GM18499 (cell line): ENCODE data around the gene LYL1.

Experiments used
- ATAC-seq: cut with Tn5 transposase; IDR thresholded peaks from one replicate; pipeline ENCODE4 v1.9.1; 2021; ENCODE audit warnings: moderate number of reproducible peaks; ENCODE audit not compliant: insufficient read depth, unreplicated experiment

The LYL1 gene

GRCh38 chr19:13110099-13110610 lies 7.5 kb upstream of the LYL1 start:
- ATAC-seq: no peak

- ATAC-seq: no peak
These were observed 6.9 kb upstream of the LYL1 start for GRCh38 chr19:13109361-13110098.

GRCh38 chr19:13104848-13105711 lies 2.4 kb upstream of the LYL1 start:
- no peak for ATAC-seq

- ATAC-seq: no peak
These were observed 1.7 kb upstream of the LYL1 start for GRCh38 chr19:13104360-13104847.

GRCh38 chr19:13103581-13104359 lies 1.1 kb upstream of the LYL1 start:
- no peak for ATAC-seq

GRCh38 chr19:13102416-13102665 lies 317 bp downstream of the LYL1 start:
- no peak for ATAC-seq

GRCh38 chr19:13101590-13102415 lies 855 bp downstream of the LYL1 start:
- no peak for ATAC-seq

GRCh38 chr19:13100841-13101589 lies 1.6 kb downstream of the LYL1 start:
- ATAC-seq: no peak

- peak; percentile 33 for ATAC-seq
These were observed 2.5 kb downstream of the LYL1 start for GRCh38 chr19:13100031-13100588.

- no peak for ATAC-seq
These were observed 3.3 kb downstream of the LYL1 start for GRCh38 chr19:13099073-13099999.

- no peak for ATAC-seq
These were observed 4.2 kb downstream of the LYL1 start for GRCh38 chr19:13098277-13099072.

- no peak for ATAC-seq
These were observed 5.0 kb downstream of the LYL1 start for GRCh38 chr19:13097463-13098258.

- no peak for ATAC-seq
These were observed 5.6 kb downstream of the LYL1 start for GRCh38 chr19:13097033-13097462.

- no peak for ATAC-seq
These were observed 6.4 kb downstream of the LYL1 start for GRCh38 chr19:13095934-13096927.

- ATAC-seq: no peak
These were observed 7.3 kb downstream of the LYL1 start for GRCh38 chr19:13095393-13095784.
